Effector memory CD4-positive, alpha-beta T cell (primary cell): ENCODE measurements around the gene RIPOR3.

Source experiments
- DNase-seq, 3 donors: peaks; one replicate each; pipeline ENCODE4 v3.0.0-alpha.2; 2020
- H3K27ac ChIP-seq: 2 replicates; pipeline ENCODE4 v1.7.0; 2013; ENCODE audit warnings: mild to moderate bottlenecking, low read length, moderate library complexity; ENCODE audit not compliant: insufficient read depth, poor library complexity, severe bottlenecking
- H3K27me3 ChIP-seq: replicated peaks from 2 replicates; pipeline ENCODE4 v1.7.0; 2013; ENCODE audit warnings: mild to moderate bottlenecking, low read length; ENCODE audit not compliant: insufficient read depth, control insufficient read depth, poor library complexity, severe bottlenecking
- H3K36me3 ChIP-seq: 2 replicates; pipeline ENCODE4 v1.7.0; 2013; ENCODE audit warnings: mild to moderate bottlenecking, low read length, moderate library complexity; ENCODE audit not compliant: control insufficient read depth, insufficient read depth
- H3K4me1 ChIP-seq: 2 replicates; pipeline ENCODE4 v1.7.0; 2013; ENCODE audit warnings: low read length, mild to moderate bottlenecking; ENCODE audit not compliant: control insufficient read depth, insufficient read depth, poor library complexity, severe bottlenecking
- H3K4me3 ChIP-seq: 2 replicates; pipeline ENCODE4 v1.7.0; 2013; ENCODE audit warnings: low read length, low read depth, mild to moderate bottlenecking; ENCODE audit not compliant: insufficient read depth, poor library complexity, severe bottlenecking
- H3K9me3 ChIP-seq: 2 replicates; pipeline ENCODE4 v1.7.0; 2013; ENCODE audit warnings: mild to moderate bottlenecking, low read length, moderate library complexity; ENCODE audit not compliant: control insufficient read depth

RIPOR3 gene

DNA sequence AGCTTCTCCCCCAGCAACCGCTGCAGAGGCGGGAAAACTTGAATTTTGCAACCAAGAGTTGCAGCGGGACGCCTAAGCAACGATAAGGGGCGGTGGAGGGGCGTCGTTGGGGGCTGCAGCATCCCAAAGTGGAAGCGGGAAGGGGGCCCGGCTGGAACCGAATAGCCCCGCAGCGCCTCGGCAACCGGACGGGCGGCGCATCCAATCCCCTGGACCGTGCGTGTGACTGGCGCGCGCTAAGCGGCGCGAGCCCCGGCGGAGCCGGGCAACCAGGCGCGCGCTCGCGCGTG, 39.4 kb upstream of the RIPOR3 start:
- Histone ChIP-seq H3K4me1 (peaks cover 13% of the 10 kb centered on the region), H3K9me3 (no peaks in the 10 kb centered on the region), H3K36me3 (no peaks in the 10 kb centered on the region), H3K27ac (peak overlapping the region; percentile 58), H3K4me3 (peak overlapping the region; percentile 67), H3K27me3 (no peaks in the 10 kb centered on the region)
- no peak for DNase-seq

DNA sequence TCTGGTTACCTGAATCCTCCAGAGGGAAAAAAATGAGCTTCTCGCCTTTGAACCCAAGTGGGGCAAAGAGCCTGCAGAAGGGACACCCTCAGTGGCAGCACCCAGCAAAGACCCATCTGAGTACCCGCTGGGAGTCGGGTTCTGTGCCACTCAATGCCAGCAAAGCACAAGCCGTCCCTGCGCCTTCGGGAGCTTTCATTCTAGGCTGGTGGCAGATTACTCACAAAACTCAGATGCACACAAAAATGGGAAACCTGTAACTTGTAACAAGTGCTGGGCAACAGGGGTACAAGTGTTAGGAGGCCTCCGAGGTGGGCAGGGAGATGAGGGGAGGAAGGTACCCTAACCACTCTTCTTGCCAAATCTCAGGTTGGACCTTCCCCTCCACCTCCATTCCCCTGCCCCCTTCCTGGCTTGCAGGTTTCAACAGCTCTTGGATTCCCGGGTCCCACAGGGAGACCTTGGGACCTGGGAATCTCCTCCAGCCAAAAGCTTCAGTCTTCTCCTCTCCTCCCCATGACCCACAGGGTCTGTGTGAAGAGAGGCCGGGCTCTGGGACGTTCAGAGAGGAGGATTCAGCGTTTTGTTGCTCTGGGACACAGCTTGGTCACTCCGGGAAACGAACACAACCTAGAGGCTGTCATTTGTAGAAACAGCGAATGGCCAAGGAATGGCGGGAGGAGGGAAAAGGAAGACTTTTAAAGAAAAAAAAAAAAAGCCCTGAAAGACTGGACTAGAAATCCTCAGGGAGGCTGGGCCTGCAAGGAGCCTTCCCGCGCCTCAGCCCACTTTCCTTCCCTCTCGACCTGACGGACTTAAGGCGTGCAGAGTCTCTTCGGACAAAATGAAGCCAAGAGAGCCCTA, 38.8 kb upstream of the RIPOR3 start:
- no peaks in the 10 kb centered on the region for H3K27me3 ChIP-seq
- peak overlapping the region; percentile 58 for H3K27ac ChIP-seq
- no peak for DNase-seq
- no peaks in the 10 kb centered on the region for H3K36me3 ChIP-seq
- no peaks in the 10 kb centered on the region for H3K9me3 ChIP-seq
- peaks cover 13% of the 10 kb centered on the region for H3K4me1 ChIP-seq
- peak overlapping the region; percentile 67 for H3K4me3 ChIP-seq

DNA sequence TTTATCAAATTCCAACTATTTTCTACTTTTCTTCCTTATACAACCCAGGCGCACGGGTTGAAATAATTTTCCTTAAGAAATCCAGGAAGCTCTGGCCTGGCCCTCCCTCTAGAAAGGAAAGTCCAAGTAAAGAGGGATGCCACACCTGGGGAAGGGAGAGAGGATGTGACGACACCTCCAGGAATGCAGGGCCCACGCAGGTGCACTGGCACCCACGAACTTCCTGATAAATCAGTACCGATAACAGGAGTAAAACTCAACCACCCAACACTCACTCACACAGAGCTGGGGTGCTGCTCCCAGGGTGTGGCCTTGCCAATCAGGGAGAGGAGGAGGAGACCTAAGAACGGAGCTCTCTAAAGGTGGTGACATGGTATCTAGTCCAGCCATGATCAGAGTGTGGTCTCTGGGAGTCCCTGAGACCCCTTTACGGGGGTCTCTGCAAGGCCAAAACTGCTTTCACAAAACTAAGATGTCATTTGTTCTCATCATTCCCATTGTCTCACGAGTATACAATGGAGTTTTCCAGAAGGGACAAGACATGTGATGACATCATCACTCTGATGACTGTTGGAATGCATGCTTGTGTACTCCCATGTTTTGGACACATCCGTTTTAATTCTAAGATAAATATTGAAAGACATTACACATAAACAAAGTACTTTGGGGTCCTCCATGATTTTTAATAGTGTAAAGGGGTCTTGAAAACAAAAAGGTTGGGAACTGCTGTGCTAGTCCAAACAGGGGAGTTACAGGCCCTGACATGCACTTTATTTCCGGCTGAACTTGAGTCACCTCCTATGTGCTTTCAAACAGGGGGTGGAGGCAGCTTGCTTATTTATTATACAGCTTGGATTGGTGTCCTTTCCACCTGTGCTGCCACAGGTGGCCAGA, 37.9 kb upstream of the RIPOR3 start:
- H3K27me3 ChIP-seq: no peaks in the 10 kb centered on the region
- DNase-seq: no peak
- H3K9me3 ChIP-seq: no peaks in the 10 kb centered on the region
- no peak overlapping the region for H3K27ac ChIP-seq
- H3K36me3 ChIP-seq: no peaks in the 10 kb centered on the region
- H3K4me3 ChIP-seq: no peak overlapping the region
- H3K4me1 ChIP-seq: peaks cover 13% of the 10 kb centered on the region

DNA sequence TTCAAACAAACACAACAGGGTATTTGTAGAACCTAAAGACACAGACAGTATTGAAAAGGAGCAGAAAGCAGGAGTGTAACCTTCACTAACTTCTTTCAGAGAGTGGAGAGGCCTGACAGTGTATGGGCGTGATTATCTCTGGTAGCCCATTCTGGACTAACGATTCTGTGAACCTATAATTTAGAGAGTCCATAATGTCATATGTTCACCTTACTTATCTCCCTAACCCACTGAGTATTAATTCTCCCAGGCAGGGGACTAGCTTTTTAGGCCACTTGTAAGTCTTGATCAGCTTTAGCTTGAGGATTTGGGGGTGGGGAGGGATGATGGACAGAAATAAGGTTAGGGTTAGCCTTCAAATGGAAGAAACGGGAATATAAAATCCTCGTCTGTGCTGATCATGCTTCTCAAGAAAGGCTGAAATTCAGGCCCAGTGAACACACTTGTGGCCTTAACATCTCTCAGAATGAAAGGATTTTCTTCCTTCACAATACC, 37.2 kb upstream of the RIPOR3 start:
- no peaks in the 10 kb centered on the region for H3K9me3 ChIP-seq

GRCh38 chr20:50727792-50728485, 36.6 kb upstream of the RIPOR3 start:
- no peak overlapping the region for H3K4me3 ChIP-seq
- DNase-seq: no peak
- H3K4me1 ChIP-seq: peaks cover 13% of the 10 kb centered on the region
- no peaks in the 10 kb centered on the region for H3K36me3 ChIP-seq
- no peaks in the 10 kb centered on the region for H3K9me3 ChIP-seq
- H3K27ac ChIP-seq: no peak overlapping the region
- H3K27me3 ChIP-seq: no peaks in the 10 kb centered on the region

More for the DNA sequence above, 37.2 kb upstream of the RIPOR3 start:
- Histone ChIP-seq H3K27me3 (no peaks in the 10 kb centered on the region), H3K4me1 (peaks cover 13% of the 10 kb centered on the region), H3K27ac (no peak overlapping the region), H3K36me3 (no peaks in the 10 kb centered on the region), H3K4me3 (no peak overlapping the region)
- no peak for DNase-seq

GRCh38 chr20:50726955-50727791, 35.8 kb upstream of the RIPOR3 start:
- Histone ChIP-seq H3K4me1 (peaks cover 7% of the 10 kb centered on the region), H3K27ac (no peak overlapping the region), H3K36me3 (no peaks in the 10 kb centered on the region), H3K9me3 (no peaks in the 10 kb centered on the region), H3K27me3 (no peaks in the 10 kb centered on the region), H3K4me3 (no peak overlapping the region)
- no peak for DNase-seq

GRCh38 chr20:50725724-50726005, 34.3 kb upstream of the RIPOR3 start:
- no peak overlapping the region for H3K27ac ChIP-seq
- no peak for DNase-seq
- no peak overlapping the region for H3K4me3 ChIP-seq
- no peaks in the 10 kb centered on the region for H3K9me3 ChIP-seq
- H3K4me1 ChIP-seq: peaks cover 5% of the 10 kb centered on the region
- H3K36me3 ChIP-seq: no peaks in the 10 kb centered on the region
- H3K27me3 ChIP-seq: no peaks in the 10 kb centered on the region

GRCh38 chr20:50724851-50725723, 33.7 kb upstream of the RIPOR3 start:
- no peaks in the 10 kb centered on the region for H3K4me1 ChIP-seq
- H3K27ac ChIP-seq: no peak overlapping the region
- H3K27me3 ChIP-seq: no peaks in the 10 kb centered on the region
- H3K9me3 ChIP-seq: no peaks in the 10 kb centered on the region
- H3K36me3 ChIP-seq: no peaks in the 10 kb centered on the region
- no peak for DNase-seq
- no peak overlapping the region for H3K4me3 ChIP-seq
